ENCODE measurements around the gene TRAPPC3L.

DNA sequence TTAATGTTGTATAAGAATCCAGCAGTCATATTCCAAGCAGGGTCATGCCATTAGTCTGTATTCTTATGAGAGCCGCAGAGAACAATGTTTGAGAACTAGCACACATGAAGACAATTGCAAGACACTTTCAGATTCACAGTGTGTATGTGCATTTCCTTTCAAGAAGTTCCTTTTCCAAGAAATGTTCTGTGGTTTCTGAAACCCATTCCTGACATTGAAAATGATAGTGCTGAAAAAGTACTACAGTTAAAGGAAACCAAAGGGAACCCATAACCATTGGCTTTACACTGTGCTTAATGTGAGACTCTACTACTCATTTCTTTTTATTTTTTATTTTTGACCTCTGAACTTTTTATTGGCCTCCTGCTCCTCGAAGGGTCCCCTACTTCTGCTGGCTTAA, 88.6 kb downstream of the TRAPPC3L start:
- TF ChIP-seq, protein P1, sequence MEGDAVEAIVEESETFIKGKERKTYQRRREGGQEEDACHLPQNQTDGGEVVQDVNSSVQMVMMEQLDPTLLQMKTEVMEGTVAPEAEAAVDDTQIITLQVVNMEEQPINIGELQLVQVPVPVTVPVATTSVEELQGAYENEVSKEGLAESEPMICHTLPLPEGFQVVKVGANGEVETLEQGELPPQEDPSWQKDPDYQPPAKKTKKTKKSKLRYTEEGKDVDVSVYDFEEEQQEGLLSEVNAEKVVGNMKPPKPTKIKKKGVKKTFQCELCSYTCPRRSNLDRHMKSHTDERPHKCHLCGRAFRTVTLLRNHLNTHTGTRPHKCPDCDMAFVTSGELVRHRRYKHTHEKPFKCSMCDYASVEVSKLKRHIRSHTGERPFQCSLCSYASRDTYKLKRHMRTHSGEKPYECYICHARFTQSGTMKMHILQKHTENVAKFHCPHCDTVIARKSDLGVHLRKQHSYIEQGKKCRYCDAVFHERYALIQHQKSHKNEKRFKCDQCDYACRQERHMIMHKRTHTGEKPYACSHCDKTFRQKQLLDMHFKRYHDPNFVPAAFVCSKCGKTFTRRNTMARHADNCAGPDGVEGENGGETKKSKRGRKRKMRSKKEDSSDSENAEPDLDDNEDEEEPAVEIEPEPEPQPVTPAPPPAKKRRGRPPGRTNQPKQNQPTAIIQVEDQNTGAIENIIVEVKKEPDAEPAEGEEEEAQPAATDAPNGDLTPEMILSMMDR (IDR thresholded peaks at IDR 0.05), result no peak
- no peak for TF ChIP-seq POLR2A (IDR thresholded peaks at IDR 0.05)
